NCI-H748 (cell line): Measurements from ENCODE around the gene SIRPB2.
"Not testable (repeated sequence)": the region's sequence is repeated elsewhere in the genome, so short reads cannot be mapped to it uniquely, and the experiment has no call there.

Source experiments
- DNase-seq: peaks from one replicate; lab custom pipeline; 2025; ENCODE audit not compliant: unreplicated experiment; lab: John Stamatoyannopoulos, UW

Gene SIRPB2

DNA sequence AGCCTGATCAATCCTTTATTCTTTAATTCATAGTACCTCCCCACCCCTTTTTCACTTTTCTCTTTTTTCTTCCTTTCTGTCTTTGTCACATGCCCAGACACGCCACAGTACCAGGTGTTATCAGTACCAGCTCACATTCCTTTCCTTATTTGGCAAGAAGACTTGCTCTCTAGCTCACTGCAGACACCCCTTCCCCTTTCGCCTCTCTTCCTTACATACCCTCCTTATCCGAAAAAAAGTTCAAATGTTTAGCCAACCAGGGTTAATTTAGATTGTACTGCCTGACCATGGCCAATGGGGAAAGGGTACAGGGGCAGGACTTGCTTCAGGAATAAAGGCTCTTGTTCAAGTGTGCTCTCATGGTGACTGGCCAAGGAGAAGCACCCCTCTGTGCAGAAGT is 9.3 kb upstream of the SIRPB2 start:
- no peak for DNase-seq

DNA sequence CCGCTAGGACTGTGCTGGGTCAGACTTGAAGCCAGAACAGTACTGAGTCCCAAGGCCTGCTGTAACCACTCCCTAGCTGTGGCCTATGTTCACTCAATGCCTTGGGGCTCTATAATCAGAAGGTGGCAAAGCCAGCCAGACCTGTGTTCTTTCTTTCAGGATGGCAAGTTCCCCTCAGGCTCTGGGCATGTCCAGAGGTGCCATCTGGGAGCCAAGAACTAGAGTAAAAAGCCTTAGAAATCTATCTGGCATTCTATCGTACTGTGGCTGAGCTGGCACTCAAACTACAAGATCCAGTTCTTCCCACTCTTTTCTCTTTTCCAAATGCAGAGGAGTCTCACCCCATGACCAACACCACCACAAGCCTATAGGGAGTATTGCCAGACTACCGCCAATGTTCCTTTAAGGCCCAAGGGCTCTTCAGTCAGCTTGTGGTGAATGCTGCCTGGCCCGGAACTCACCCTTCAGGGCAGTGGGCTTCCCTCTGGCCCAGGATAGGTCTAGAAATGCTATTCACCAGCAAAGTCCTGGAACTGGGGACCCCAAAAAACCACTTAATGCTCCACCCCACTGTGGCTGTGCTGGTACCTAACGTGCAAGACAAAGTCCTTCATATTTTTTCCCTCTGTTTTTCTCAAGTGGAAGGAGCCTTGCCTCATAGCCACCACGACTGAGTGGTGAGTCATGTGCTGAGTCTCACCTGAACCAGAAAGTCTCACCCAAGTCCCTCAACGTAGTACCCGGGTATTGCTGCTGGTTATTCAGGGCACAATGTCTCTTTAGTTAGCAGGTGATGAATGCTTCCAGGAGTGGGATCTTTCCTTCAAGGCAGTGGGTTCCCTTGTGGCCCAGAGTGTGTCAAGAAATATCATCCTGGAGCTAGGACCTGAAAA is 8.6 kb upstream of the SIRPB2 start:
- DNase-seq, result no peak

DNA sequence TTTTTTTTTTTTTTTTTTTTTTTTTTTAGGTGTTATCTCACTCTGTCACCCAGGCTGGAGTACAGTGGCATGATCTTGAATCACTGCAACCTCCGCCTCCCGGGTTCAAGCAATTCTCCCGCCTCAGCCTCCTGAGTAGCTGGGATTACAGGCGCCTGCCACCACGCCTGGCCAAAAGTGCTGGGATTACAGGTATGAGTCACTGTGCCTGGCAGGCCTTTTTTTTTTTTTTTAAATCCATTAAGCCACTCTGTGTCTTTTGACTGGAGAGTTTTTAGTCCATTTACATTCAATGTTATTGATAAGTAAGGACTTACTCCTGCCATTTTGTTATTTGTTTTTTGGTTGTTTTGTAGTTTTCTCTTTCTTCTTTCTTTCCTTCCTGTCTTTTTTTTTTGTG is 6.2 kb upstream of the SIRPB2 start:
- not testable (repeated sequence) for DNase-seq

DNA sequence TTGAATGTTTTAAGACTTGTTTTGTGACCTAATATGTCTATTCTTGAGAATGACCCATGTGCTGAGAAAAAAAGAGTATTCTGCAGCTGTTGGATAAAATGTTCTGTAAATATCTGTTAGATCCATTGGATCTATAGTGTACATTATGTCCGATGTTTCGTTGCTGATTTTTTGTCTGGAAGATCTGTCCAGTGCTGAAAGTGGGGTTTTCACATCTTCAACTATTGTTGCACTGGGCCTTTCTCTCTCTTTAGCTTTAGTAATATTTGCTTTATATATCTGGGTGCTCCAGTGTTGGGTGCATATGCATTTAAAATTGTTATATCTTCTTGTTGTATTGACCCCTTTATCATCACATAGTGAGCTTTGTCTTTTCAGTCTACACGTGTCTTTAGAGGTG is 5.7 kb upstream of the SIRPB2 start:
- no peak for DNase-seq

DNA sequence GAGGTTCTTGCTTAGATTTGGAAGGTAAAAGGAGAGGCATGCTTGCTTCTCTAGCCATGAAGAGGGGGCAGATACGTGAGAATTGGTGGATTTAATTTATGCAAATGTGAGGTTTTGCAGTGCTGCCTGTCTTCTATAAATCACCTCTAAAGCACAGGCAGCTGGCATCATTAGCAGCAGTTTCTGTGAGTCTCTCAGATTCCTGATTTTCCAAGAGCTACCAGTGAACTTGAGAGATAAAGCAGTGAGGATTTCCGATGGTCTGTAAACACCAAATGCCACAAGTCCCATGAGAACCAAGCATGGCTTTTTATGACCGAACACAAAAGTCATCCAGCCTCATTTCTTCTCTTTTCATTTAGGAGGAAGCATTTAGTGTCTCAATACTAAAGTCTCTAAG is 3.2 kb upstream of the SIRPB2 start:
- no peak for DNase-seq

DNA sequence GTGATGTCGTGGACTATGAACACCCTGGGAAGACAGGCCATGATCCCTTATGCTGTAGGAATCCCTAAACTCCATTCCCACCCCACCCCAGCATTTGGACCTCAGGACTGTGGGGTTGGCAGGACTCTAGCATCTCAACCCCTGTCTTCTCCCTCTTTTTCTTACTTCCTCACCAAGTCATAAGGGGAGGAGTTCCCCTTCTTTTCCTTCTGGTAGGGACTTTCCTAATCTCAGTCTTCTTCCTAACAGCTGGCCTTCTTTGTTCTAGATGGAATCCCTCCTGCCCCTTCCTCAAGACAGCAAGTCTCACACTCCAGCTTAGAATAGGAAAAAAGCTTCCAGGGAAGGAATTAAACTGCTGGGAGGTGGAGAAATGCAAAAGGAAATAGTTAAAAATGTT is 2.3 kb upstream of the SIRPB2 start:
- no peak for DNase-seq

DNA sequence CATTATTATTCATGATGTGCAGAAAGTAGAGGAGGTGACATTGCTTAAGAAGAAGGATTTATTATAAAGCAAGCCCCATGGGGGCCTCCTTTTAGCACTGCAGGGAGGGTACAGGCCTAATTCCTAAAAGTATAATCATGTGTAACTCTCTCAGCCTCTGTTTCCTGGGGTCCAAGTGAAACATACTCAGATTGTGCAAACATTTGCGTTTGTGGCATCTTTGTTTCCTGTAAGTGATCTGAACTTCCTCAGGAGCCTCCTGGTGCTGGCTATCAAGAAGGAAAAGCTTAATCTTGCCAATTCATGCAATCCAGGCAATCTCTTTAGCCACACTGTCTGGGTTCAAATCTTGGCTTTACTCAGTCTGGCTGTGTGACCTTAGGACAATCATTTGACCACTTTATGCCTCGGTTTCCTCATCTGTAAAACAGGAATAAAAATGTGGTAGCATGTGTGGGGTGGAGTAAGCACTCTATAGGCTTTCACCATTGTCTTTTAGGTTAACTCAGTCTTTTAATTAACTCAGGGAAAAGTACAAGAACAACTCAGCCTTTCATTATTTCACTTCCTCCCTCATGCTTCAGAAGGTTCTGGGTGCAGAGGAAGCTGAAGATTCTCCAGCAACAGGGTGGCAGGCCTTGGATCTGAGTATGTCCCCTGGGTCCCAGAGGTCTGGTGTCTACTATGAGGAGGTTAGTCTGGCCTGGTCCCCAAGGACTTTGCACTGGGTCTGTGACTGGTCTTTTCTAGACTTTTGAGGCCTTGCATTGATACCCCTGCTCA is 831 bp upstream of the SIRPB2 start:
- DNase-seq, result no peak

DNA sequence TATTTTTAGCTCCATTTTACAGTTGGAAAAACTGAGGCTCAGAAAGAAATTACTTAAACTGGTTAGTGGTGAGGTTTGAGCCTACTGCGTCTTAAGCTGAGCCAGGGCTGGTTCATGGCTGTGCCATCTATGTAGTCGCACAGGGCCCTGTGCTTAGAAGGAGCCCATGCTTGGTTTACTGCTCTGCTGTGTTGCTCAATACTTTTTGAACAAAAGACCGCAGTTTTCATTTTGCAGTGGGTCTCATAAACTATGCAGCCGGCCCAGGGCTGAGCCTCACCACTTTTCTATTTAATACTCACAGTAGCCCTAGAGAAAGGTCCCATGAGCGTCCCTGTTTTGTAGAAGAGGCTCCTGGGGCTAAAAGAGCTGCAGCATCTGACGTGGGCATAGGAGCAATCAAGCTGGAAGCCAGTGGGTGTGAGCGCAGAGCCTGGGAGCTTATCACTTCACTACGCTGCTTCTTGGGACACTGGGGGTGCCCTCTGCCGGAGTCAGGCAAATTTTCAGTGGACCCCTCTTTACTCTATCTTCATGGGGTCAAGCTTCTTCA is 501 bp downstream of the SIRPB2 start:
- DNase-seq, result no peak

DNA sequence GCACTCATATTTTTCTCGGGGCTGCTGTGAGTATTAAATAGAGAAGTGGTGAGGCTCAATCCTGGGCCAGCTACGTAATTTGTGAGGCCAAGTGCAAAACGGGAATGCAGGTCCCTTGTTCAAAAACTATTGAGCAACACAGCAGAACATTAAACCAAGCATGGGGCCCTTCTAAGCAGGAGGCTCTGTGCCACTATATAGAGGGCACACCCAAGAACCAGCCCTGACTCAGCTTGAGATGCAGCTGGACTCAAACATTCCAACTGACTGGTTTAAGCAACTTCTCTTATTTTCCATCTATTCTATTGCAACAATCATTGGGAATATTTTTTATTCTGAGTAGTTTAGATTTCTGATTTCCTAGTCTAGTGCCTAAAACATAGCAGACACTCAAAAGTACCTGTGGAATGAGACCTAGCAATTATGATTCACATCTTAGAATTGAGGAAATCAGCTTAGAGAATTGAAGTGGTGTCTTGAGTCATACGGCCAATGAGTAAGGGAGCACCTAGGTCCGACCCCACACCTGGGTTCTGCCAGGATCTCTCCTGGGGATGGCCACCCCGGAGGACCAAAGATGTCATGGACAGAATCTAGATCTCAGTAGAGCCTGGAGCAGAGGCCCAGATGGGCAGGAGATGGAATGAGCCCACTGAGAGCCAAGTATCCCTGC is 1.3 kb downstream of the SIRPB2 start:
- DNase-seq, result no peak

DNA sequence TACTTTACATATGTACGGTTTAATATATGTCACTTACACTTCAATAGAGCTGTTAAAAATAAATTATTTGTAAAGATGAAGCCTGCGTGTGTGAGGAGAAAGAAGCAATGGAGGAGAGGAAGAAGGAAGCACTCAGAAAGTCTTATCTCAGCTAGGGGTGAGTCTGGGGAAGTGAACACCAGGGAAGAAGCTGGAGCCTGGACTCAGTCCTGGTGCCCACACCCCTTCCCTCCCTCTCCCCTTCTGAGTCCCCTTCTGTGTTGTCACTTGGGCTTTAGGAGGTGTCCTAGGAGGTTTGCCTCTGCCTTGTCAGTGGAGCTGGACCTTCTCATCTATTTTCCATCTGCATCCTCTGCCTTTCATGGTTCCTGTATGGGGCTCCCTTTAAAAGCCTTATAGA is 1.9 kb downstream of the SIRPB2 start:
- no peak for DNase-seq

DNA sequence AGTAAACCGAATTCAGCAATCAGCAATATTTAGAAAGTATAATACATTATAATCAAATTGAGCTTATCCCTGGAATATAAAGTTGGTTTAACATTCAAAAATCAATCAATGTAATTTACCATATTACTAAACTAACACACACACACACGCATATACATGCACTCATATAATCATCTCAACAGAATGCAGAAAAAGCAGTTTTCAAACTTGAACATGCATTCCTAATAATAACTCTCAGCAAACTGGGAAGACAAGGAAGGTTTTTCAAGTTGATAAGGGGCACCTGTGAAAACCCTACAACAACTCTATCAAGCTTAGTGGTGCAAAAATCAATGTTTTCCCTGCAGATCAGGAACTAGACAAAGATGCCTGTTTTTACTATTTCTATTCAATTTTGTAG is 4.7 kb downstream of the SIRPB2 start:
- no peak for DNase-seq

DNA sequence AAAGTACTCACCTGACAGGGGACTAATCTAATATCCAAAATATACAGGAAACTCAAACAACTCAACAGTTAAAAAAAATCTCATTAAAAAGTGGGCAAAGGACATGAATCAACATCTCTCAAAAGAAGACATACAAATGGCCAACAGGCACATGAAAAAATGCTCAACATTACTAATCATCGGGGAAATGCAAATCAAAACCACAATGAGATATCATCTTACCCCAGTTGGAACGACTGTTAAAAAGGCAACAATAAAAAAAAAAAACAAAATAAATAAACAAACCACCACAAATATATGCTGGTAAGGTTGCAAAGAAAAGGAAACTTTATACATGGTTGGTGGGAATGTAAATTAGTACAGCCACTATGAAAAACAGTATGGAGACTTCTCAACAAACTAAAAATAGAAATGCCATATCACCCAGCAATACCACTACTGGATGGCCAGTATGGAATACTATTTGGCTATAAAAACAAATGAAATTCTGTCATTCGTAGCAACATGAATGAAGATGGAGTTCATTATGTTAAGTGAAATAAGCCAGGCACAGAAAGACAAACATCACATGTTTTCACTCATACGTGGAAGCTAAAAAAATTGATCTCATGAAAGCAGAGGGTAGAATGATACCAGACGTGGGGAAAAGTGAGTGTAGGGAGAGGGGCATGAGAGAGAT is 6.6 kb downstream of the SIRPB2 start:
- no peak for DNase-seq

DNA sequence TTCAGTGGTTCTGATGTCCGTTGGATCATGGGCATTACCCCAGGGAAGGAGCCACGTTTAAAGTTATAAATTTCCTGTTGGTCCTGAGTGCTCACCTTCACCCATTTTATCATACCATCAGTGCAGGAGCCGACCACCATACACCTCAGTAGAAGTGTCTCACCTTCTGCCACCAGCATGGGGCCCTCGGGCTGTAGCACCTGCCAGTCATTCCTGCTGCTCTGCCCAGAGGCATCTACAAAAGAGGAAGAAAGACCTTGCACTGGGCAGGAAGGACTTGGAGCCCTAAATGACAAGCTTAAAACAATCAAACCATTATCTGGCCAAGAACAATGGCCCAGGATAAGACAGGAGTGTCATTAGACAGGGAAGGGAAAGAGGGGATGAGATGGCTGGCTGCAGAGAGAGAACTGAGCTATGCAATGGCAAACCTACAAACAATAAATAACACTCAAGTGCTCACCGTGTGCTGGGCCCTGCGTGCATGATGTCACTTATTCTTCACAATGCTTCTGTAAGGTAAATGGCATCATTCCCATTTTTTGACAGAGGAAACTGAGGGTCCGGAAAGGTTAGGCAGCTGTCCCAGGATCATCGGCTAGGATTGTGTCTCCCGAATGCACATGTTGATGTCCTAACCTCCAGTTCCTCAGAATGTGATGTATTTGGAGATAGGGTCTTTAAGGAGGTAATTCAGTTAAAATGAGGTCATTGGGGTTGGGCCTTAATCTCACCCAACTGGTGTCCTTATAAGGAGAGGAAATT is 11.2 kb downstream of the SIRPB2 start:
- DNase-seq, result no peak

DNA sequence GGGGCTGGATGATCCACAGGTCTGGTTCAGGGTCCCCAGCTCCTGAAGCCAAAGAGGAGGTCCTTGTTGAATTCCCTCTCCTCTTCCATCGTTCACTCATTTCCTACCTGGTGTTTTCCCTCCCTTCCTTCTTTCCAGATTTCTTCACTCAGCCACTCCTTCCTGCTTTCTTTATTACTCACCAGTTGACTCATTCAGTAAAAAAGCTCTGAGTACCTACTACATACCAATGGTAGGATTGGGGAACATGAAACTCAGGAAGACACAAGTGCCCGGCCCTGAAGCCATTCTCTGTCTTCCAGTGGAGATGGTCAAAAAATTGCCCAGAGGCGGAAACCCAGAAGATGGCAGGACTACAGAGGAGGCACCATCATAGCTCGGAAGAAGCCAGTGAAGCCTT is 12.7 kb downstream of the SIRPB2 start:
- no peak for DNase-seq

DNA sequence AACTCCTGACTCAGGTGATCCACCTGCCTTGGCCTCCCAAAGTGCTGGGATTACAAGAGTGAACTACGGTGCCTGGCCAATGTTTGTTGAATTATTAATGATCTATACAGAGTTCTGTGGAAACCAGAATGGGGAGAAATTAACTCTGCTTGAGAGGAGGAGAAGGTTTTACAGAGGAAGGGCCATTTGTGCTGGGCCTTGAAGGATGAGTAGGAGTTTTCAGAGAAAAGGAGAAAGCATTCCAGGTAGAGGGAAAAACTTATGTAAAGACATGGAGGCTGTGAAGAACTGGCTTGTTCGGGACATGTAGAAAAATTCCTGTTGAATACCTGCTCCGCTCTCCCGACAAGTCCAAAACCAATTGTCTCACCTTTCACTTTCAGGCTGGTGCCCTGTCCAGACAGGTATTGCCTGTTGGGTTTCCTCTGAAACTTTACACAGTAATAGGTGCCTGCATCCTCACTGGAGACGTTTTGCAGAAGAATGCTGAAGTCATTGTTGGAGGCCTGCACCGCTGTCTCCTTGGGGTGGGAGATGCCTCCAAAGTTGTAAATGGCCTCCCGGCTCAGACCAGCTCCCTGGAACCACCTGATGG is 13.2 kb downstream of the SIRPB2 start:
- no peak for DNase-seq

DNA sequence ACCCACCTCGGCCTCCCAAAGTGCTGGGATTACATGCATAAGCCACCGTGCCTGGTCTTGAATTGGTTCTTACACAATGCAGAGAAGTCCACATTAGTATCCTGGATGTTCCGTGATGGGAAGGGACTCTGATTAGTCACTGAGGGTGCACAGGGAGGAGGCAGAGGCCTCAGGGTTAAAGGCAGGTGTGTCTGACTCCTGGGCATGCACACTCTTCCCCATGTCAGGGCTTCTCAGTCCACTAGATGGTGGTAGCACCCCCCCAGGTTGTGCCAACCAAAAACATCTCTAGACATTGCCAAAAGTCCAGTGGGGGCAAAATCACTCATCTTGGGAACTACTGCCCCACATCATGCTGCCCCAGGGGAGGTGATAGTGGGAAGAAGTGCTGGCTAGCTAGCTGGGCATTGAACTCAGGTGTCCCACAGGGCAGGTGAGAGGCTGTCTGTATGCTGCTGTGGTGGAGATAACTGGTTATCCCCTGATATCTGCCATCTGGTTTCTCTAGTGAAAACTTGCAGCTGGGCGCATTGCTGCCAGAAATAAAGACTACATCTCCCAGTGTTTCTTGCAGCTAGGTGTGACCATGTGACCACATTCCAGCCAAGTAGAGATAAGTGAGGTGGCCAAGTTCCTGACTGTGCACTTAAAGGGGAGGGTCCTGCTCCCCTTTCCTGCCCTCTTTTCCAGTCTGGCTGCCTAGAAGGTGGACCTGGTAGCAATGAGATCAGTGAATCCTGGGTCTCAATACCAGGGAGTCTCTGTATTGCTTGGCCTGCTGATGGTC is 16.2 kb downstream of the SIRPB2 start:
- peak; percentile 26 for DNase-seq

DNA sequence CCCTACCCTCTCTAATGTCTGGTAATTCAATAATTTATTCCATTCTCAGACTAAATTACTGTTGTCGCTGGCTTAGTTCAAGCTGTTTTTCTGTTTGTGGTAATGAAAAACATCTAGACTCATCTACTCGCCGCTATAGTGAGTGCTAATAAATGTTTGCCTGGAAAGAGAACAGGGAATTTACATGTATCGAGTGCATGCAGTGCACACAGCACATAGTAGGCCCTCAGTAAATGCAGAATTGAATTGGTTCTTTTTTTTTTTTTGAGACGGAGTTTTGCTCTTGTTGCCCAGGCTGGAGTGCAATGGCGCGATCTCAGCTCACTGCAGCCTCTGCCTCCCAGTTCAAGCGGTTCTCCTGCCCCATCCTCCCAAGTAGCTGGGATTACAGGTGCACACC is 16.9 kb downstream of the SIRPB2 start:
- DNase-seq, result no peak

DNA sequence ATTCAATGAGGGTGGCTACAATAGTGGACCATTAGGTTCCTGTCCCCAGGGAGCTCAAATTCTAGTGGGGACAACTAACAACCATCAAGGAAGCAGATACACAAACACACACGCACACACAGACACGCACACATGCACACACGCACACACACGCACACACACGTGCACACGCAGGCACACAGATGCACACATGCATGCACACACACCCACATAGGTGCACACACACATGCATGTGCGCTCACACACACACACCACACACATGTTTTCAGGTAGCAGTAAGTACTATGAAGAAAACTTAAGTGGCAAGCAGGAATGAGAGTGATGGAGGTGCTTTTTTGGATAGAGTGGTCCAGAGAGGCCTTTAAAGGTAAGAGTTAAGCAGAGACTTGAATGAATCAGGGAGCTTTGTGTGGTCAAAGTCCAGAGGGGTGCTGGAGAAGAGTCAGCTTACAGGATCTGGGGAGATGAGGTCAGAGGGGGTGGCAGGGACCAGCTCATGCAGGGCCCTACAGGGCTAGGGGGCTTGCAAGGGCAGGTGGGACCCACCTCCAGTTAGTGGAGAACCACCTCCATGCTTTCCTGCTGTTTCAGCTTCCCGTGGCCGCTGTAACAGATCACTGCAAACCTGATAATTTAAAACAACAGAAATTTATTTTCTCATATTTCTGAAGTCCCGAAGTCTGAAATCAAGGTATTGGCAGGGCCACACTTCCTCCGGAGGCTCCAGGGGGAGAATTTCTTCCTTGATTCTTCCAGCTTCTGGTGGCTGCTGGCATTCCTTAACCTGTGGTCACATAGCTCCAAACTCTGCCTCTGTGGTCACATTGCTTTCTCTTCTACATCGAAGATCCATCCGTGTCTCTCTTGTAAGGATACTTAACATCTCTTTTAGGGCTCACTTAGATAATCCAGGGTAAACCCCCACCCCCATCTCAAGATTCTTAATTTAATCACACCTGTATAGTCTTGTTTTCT is 17.7 kb downstream of the SIRPB2 start:
- DNase-seq, result no peak
